HEK293 (cell line): ENCODE data around the gene SIN3A.

Experiments used
- CTCF ChIA-PET: fragments of 350-600 bp; formaldehyde crosslinking; extraction: SDS; loops from one replicate; lab custom pipeline; 2021; ENCODE audit warnings: antibody characterized with exemption; lab: Yijun Ruan, JAX
- POLR2A ChIA-PET: fragments of 300-600 bp; formaldehyde crosslinking; extraction: SDS; loops from one replicate; lab custom pipeline; 2020; ENCODE audit warnings: antibody characterized with exemption, inconsistent platforms; lab: Yijun Ruan, JAX
- H3K27ac ChIP-seq: fragments of 200-500 bp; sonication (Bioruptor generic); 2 replicates; pipeline ENCODE4 v1.5.1; 2014; ENCODE audit warnings: low read depth, low read length, control low read depth, inconsistent platforms; ENCODE audit errors: extremely low read depth
- H3K36me3 ChIP-seq, 2 experiments: fragments of 200-500 bp in 1 of 2; sonication (Bioruptor generic) in 1 of 2; 1 replicate in 1 of 2; 2 replicates in 1 of 2; pipeline ENCODE4 v1.5.1; 2014 to 2017; ENCODE audit warnings: inconsistent platforms in 2 of 2, low read length in 2 of 2; ENCODE audit not compliant: control insufficient read depth in 2 of 2, insufficient read depth in 1 of 2
- H3K4me1 ChIP-seq: fragments of 200-500 bp; sonication (Bioruptor generic); 2 replicates; pipeline ENCODE4 v1.5.1; 2014; ENCODE audit warnings: mild to moderate bottlenecking, low read length, inconsistent platforms; ENCODE audit not compliant: control insufficient read depth, insufficient read depth
- H3K4me3 ChIP-seq: 2 replicates; pipeline ENCODE4 v1.5.1; 2011; ENCODE audit warnings: low read depth, mild to moderate bottlenecking, control low read depth, low read length, moderate library complexity
- H3K9me3 ChIP-seq: fragments of 200-500 bp; sonication (Bioruptor generic); 2 replicates; pipeline ENCODE4 v1.5.1; 2014; ENCODE audit warnings: low read depth, low read length, inconsistent platforms; ENCODE audit not compliant: control insufficient read depth, insufficient read depth
- AEBP2 ChIP-seq: fragments of 450-650 bp; formaldehyde crosslinking; IDR thresholded peaks from 2 replicates; pipeline ENCODE4 v1.5.1; 2016; ENCODE audit warnings: missing biosample characterization, missing genetic modification characterization, borderline replicate concordance
- INSM2 ChIP-seq: fragments of 450-650 bp; formaldehyde crosslinking; IDR thresholded peaks from 2 replicates; pipeline ENCODE4 v1.5.1; 2016; ENCODE audit warnings: missing biosample characterization, missing genetic modification characterization
- PATZ1 ChIP-seq: fragments of 450-650 bp; formaldehyde crosslinking; IDR thresholded peaks from 2 replicates; pipeline ENCODE4 v1.5.1; 2016; ENCODE audit warnings: missing biosample characterization, missing genetic modification characterization
- PRDM4 ChIP-seq: fragments of 450-650 bp; formaldehyde crosslinking; IDR thresholded peaks from 2 replicates; pipeline ENCODE4 v1.5.1; 2017; ENCODE audit warnings: missing biosample characterization, missing genetic modification characterization
- SCRT1 ChIP-seq: fragments of 450-650 bp; formaldehyde crosslinking; IDR thresholded peaks from 2 replicates; pipeline ENCODE4 v1.5.1; 2016; ENCODE audit warnings: missing biosample characterization, missing genetic modification characterization, borderline replicate concordance
- YY2 ChIP-seq: fragments of 450-650 bp; formaldehyde crosslinking; IDR thresholded peaks from 2 replicates; pipeline ENCODE4 v1.5.1; 2016; ENCODE audit warnings: missing biosample characterization, missing genetic modification characterization
- ZBTB20 ChIP-seq: fragments of 450-650 bp; formaldehyde crosslinking; IDR thresholded peaks from 2 replicates; pipeline ENCODE4 v1.5.1; 2016; ENCODE audit warnings: missing biosample characterization, missing genetic modification characterization
- ZBTB26 ChIP-seq: fragments of 450-650 bp; formaldehyde crosslinking; optimal IDR thresholded peaks from 2 replicates; pipeline ENCODE3; 2016; ENCODE audit warnings: missing biosample characterization, mild to moderate bottlenecking, missing genetic modification characterization
- ZFHX2 ChIP-seq: fragments of 450-650 bp; formaldehyde crosslinking; conservative IDR thresholded peaks from 2 replicates; pipeline ENCODE4 v1.5.1; 2016; ENCODE audit warnings: missing biosample characterization, missing genetic modification characterization
- ZFP37 ChIP-seq: fragments of 450-650 bp; formaldehyde crosslinking; IDR thresholded peaks from 2 replicates; pipeline ENCODE4 v1.5.1; 2016; ENCODE audit warnings: missing biosample characterization, missing genetic modification characterization
- ZNF121 ChIP-seq: fragments of 450-650 bp; formaldehyde crosslinking; IDR thresholded peaks from 2 replicates; pipeline ENCODE4 v1.5.1; 2016; ENCODE audit warnings: missing biosample characterization, missing genetic modification characterization
- ZNF157 ChIP-seq: fragments of 450-650 bp; formaldehyde crosslinking; IDR thresholded peaks from 2 replicates; pipeline ENCODE4 v1.5.1; 2016; ENCODE audit warnings: missing biosample characterization, missing genetic modification characterization
- ZNF16 ChIP-seq: fragments of 450-650 bp; formaldehyde crosslinking; IDR thresholded peaks from 2 replicates; pipeline ENCODE4 v1.5.1; 2016; ENCODE audit warnings: low read depth, missing biosample characterization, missing genetic modification characterization
- ZNF24 ChIP-seq: fragments of 450-650 bp; formaldehyde crosslinking; IDR thresholded peaks from 2 replicates; pipeline ENCODE4 v1.5.1; 2016; ENCODE audit warnings: missing biosample characterization, missing genetic modification characterization
- ZNF335 ChIP-seq: fragments of 450-650 bp; formaldehyde crosslinking; conservative IDR thresholded peaks from 2 replicates; pipeline ENCODE4 v1.5.1; 2016; ENCODE audit warnings: missing biosample characterization, missing genetic modification characterization
- ZNF473 ChIP-seq: fragments of 450-650 bp; formaldehyde crosslinking; IDR thresholded peaks from 2 replicates; pipeline ENCODE4 v1.5.1; 2017; ENCODE audit warnings: missing biosample characterization, missing genetic modification characterization
- ZNF600 ChIP-seq: fragments of 450-650 bp; formaldehyde crosslinking; IDR thresholded peaks from 2 replicates; pipeline ENCODE4 v1.5.1; 2016; ENCODE audit warnings: missing biosample characterization, missing genetic modification characterization
- ZNF623 ChIP-seq: fragments of 450-650 bp; formaldehyde crosslinking; IDR thresholded peaks from 2 replicates; pipeline ENCODE4 v1.5.1; 2016; ENCODE audit warnings: missing biosample characterization, missing genetic modification characterization
- ZNF639 ChIP-seq: fragments of 450-650 bp; formaldehyde crosslinking; IDR thresholded peaks from 2 replicates; pipeline ENCODE4 v1.5.1; 2016; ENCODE audit warnings: missing biosample characterization, missing genetic modification characterization
- ZNF645 ChIP-seq: fragments of 450-650 bp; formaldehyde crosslinking; IDR thresholded peaks from 2 replicates; pipeline ENCODE4; 2016; ENCODE audit warnings: missing biosample characterization, missing genetic modification characterization
- ZNF777 ChIP-seq: fragments of 450-650 bp; formaldehyde crosslinking; IDR thresholded peaks from 2 replicates; pipeline ENCODE4 v1.5.1; 2017; ENCODE audit warnings: missing biosample characterization, missing genetic modification characterization, borderline replicate concordance

SIN3A gene

GRCh38 chr15:75369897-75370581 lies 81.5 kb downstream of the SIN3A start:
- POLR2A ChIA-PET = interaction anchor here (0.5 to 5.8 kb wide), 9 partner anchors 17 to 521 kb away, joined by 3 to 242 read pairs (median 5); partner anchors contain the start of genes COMMD4, IMP3 and SIN3A
- CTCF ChIA-PET = interaction anchor here (0.6 to 5.3 kb wide), 12 partner anchors 12 to 432 kb away, joined by 3 to 66 read pairs (median 5); partner anchors contain the start of gene SNX33
- Histone ChIP-seq H3K4me1 (peaks cover 8% of the 10 kb centered on the region), H3K4me3 (no peak overlapping the region), H3K9me3 (no peaks in the 10 kb centered on the region), H3K27ac (no peak overlapping the region), H3K36me3 (peaks cover 49 to 56% of the 10 kb centered on the region in 2 experiments)
- TF ChIP-seq SCRT1 (tag by site-specific recombination) = no peak
- TF ChIP-seq ZNF473 (tag by site-specific recombination) = no peak
- TF ChIP-seq ZFHX2 = no peak
- TF ChIP-seq ZNF157 (tag by site-specific recombination) = no peak
- peak; percentile 98 for TF ChIP-seq ZNF121
- no peak for TF ChIP-seq ZNF777 (tag by site-specific recombination)
- no peak for TF ChIP-seq YY2 (tag by site-specific recombination)

GRCh38 chr15:75368689-75369239 lies 82.7 kb downstream of the SIN3A start:
- CTCF ChIA-PET = interaction anchor here (0.6 to 5.3 kb wide), 26 partner anchors 8 to 598 kb away, joined by 3 to 66 read pairs (median 8); partner anchors contain the start of genes COMMD4, IMP3, SIN3A and SNX33
- Histone ChIP-seq H3K4me3 (peak overlapping the region; percentile 88), H3K36me3 (peaks cover 39 to 57% of the 10 kb centered on the region in 2 experiments), H3K4me1 (peaks cover 8% of the 10 kb centered on the region), H3K27ac (peak overlapping the region; percentile 81), H3K9me3 (no peaks in the 10 kb centered on the region)
- POLR2A ChIA-PET = interaction anchor here (0.7 to 5.8 kb wide), 35 partner anchors 9 to 457 kb away, joined by 3 to 242 read pairs (median 5); partner anchors contain the start of genes COMMD4, IMP3, NEIL1 and PPCDC
- TF ChIP-seq PATZ1 (tag by site-specific recombination) (no peak), ZFP37 (tag by site-specific recombination) (0 out of 2 replicates have a peak, but pooled peaks have one; percentile 15), AEBP2 (tag by site-specific recombination) (no peak), INSM2 (0 out of 2 replicates have a peak, but pooled peaks have one; percentile 11), ZNF639 (0 out of 2 replicates have a peak, but pooled peaks have one; percentile 82), ZNF645 (no peak), ZNF600 (tag by site-specific recombination) (peak; percentile 97), ZNF335 (tag by site-specific recombination) (peak; percentile 87), ZNF16 (peak; percentile 49; the same call in 1 of the 2 replicates), ZBTB20 (peak; percentile 93), ZBTB26 (tag by site-specific recombination) (no peak), ZNF24 (tag by site-specific recombination) (peak; percentile 21; the same call in 1 of the 2 replicates), PRDM4 (tag by site-specific recombination) (peak; percentile 93), ZNF623 (no peak)
